Occipital lobe (tissue), 3 donors: ENCODE measurements around the gene ZNF223. TPM values are rescaled to one million over a fixed set of nuclear protein-coding genes. Genes with fewer than 3 reads are reported as not detected.

Experiments
- DNase-seq: peaks from one replicate; lab custom pipeline; 2025; lab: John Stamatoyannopoulos, UW
- small RNA-seq: library from RNA; depleted of rRNA; stranded (forward); fragments of <200 nt; gene quantifications from one replicate; pipeline ENCODE3, GENCODE V24; 2014
- total RNA-seq: library from RNA; depleted of rRNA; stranded (reverse); fragments of >200 nt; gene quantifications from one replicate; pipeline ENCODE4 v1.2.3, GENCODE V29; 2014

Gene ZNF223
- total RNA-seq, 1 donor from 2014 or later, result 14.8 TPM

GRCh38 chr19:44071824-44072542 lies 20.1 kb downstream of the ZNF223 start, which contains the start of gene ZNF284:
ZNF284 (plus strand) TSS chr19:44072159; CDS start chr19:44076390, 4,231 bp downstream.
- peak; percentile 88 for DNase-seq

- no peak for DNase-seq
These were observed 20.9 kb downstream of the ZNF223 start for GRCh38 chr19:44072543-44073401.

GRCh38 chr19:44076325-44076724 lies 24.5 kb downstream of the ZNF223 start:
- DNase-seq, result no peak

GRCh38 chr19:44092108-44092507 lies 40.3 kb downstream of the ZNF223 start:
- no peak for DNase-seq

- DNase-seq, result peak; percentile 90
These were observed 42.3 kb downstream of the ZNF223 start, which contains the start of gene ZNF224 for GRCh38 chr19:44093931-44094765. ZNF224 (plus strand) TSS chr19:44094361; CDS start chr19:44097874, 3,513 bp downstream.

- DNase-seq, result no peak
These were observed 55.9 kb downstream of the ZNF223 start for GRCh38 chr19:44107751-44108150.

GRCh38 chr19:44109458-44109857 lies 57.6 kb downstream of the ZNF223 start:
- no peak for DNase-seq

GRCh38 chr19:44111910-44112463 lies 60.2 kb downstream of the ZNF223 start:
- no peak for DNase-seq

GRCh38 chr19:44112802-44113137 lies 60.9 kb downstream of the ZNF223 start:
- DNase-seq, result no peak

GRCh38 chr19:44113138-44113783 lies 61.4 kb downstream of the ZNF223 start, which contains the start of gene ZNF225:
ZNF225 (plus strand) TSS chr19:44113399; CDS start chr19:44115828, 2,429 bp downstream.
- peak; percentile 98 for DNase-seq

GRCh38 chr19:44113784-44114390 lies 62.1 kb downstream of the ZNF223 start:
- no peak for DNase-seq

Small RNAs within 50 kb of the gene (small RNA-seq; reads per million reads assigned to genes)
- gene RNU6-902P, result not detected

Other genes with a start within 250 kb of the ZNF223 start
- gene LYPD5, start 249.6 kb upstream of the ZNF223 start, total RNA-seq, result 1.6 TPM
- 44.8 TPM for gene ZNF283, start 224.7 kb upstream of the ZNF223 start, total RNA-seq
- 3.6 TPM for gene ZNF404, start 168.1 kb upstream of the ZNF223 start, total RNA-seq
- 30.1 TPM for gene ZNF45, start 116.8 kb upstream of the ZNF223 start, total RNA-seq
- 24.6 TPM for gene ZNF221, start 100.8 kb upstream of the ZNF223 start, total RNA-seq
- 13.9 TPM for gene ZNF155, start 67.8 kb upstream of the ZNF223 start, total RNA-seq
- gene ZNF230, start 49.1 kb upstream of the ZNF223 start, total RNA-seq, result 10.3 TPM
- 12.3 TPM for gene ZNF222, start 26.7 kb upstream of the ZNF223 start, total RNA-seq
- 8.3 TPM for gene ZNF284, start 20.1 kb downstream of the ZNF223 start, total RNA-seq
- 57.9 TPM for gene ZNF224, start 42.3 kb downstream of the ZNF223 start, total RNA-seq
- gene ZNF225, start 61.4 kb downstream of the ZNF223 start, total RNA-seq, result 13.1 TPM
- 25.9 TPM for gene ZNF234, start 89.5 kb downstream of the ZNF223 start, total RNA-seq
- gene ZNF226, start 113.1 kb downstream of the ZNF223 start, total RNA-seq, result 53.0 TPM
- 45.5 TPM for gene ZNF227, start 160.5 kb downstream of the ZNF223 start, total RNA-seq
- gene ZNF233, start 207.8 kb downstream of the ZNF223 start, total RNA-seq, result 13.1 TPM